ENCODE results near the gene CNTFR.

CNTFR gene

DNA sequence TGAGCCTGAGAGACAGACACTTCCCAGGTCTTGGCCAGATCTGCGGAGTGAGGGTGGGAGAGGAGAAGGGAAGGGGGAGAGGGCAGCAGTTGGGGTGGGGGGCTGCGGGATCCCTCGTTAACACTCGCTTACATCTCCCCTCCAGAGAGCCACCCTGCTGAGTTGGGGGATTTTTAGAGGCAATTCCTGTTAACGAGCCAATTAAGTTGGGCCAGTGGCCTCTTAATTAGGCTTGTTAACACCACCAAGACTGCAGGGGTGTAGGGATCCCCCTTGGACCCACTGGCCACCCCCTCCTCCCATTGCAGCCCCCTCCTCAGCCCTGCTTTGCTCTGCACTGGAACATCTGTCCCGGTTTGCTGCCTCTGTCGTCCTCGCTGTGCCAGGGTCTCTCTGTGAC is 23.7 kb downstream of the CNTFR start:
- no peaks in the 10 kb centered on the region for H3K27me3 ChIP-seq (ENCODE audit: low read depth, low read length)
- no peak overlapping the region for H3K4me3 ChIP-seq (ENCODE audit: low read depth in 1 of 2, low read length in 2 of 2)
- no peaks in the 10 kb centered on the region for H3K36me3 ChIP-seq (ENCODE audit: control insufficient read depth in 1 of 2, insufficient read depth in 2 of 2, low read length in 2 of 2)
- peaks cover 0 to under 1% of the 10 kb centered on the region in 2 donors for H3K4me1 ChIP-seq (ENCODE audit: control insufficient read depth in 1 of 2, insufficient read depth in 2 of 2, low read length in 2 of 2)
- H3K27ac ChIP-seq (ENCODE audit: low read length) = no peak overlapping the region
- H3K9me3 ChIP-seq (ENCODE audit: control insufficient read depth in 1 of 2, low read length in 2 of 2) = peaks cover 0 to 6% of the 10 kb centered on the region in 2 donors

DNA sequence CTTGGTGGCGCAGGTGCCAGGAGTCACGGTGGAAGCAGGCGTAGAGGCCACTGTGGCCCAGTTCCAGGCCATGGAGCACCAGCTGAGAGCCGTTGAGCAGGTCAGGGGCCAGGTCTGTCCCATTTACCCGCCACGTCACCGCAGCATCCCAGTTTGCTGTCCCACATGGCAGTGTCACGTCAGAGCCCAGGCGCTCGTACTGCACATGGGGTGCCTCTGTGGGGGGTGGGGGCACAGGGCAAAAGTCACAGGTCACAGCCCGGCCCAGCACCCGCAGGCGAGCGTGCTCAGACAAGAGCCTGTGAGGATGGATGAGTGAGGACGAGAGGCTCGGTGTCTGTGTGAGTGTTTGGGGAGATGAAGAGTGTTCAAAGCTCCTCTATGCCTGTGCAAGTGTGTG is 24.9 kb downstream of the CNTFR start:
- no peak overlapping the region for H3K4me3 ChIP-seq (ENCODE audit: low read depth in 1 of 2, low read length in 2 of 2)
- H3K27ac ChIP-seq (ENCODE audit: low read length) = no peak overlapping the region
- no peaks in the 10 kb centered on the region for H3K27me3 ChIP-seq (ENCODE audit: low read depth, low read length)
- H3K9me3 ChIP-seq (ENCODE audit: control insufficient read depth in 1 of 2, low read length in 2 of 2) = peaks cover 0 to 6% of the 10 kb centered on the region in 2 donors
- H3K36me3 ChIP-seq (ENCODE audit: control insufficient read depth in 1 of 2, insufficient read depth in 2 of 2, low read length in 2 of 2) = no peaks in the 10 kb centered on the region
- H3K4me1 ChIP-seq (ENCODE audit: control insufficient read depth in 1 of 2, insufficient read depth in 2 of 2, low read length in 2 of 2) = peaks cover 0 to 9% of the 10 kb centered on the region in 2 donors

DNA sequence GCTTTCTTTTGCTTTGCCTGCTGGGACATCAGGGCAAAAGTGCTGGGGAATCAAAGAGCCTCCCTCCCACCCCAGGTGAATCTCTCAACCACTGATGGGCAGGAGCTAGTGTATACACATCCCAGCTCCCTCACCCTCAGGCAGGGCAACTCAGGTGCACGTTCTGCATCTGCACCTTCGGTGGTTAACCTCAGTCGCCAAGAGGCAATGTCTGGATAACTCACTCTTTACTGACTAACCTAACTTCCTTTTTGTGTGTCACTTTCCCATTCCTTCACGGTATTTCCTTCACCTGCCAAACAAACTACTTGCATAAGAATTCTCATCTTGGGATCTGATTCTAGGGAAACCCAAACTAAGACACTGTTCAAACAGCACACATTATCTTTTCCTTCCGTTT is 26.3 kb downstream of the CNTFR start:
- no peak overlapping the region for H3K27ac ChIP-seq (ENCODE audit: low read length)
- no peaks in the 10 kb centered on the region for H3K27me3 ChIP-seq (ENCODE audit: low read depth, low read length)
- peaks cover 0 to 15% of the 10 kb centered on the region in 2 donors for H3K4me1 ChIP-seq (ENCODE audit: control insufficient read depth in 1 of 2, insufficient read depth in 2 of 2, low read length in 2 of 2)
- H3K36me3 ChIP-seq (ENCODE audit: control insufficient read depth in 1 of 2, insufficient read depth in 2 of 2, low read length in 2 of 2) = no peaks in the 10 kb centered on the region
- peaks cover 0 to 6% of the 10 kb centered on the region in 2 donors for H3K9me3 ChIP-seq (ENCODE audit: control insufficient read depth in 1 of 2, low read length in 2 of 2)
- H3K4me3 ChIP-seq (ENCODE audit: low read depth in 1 of 2, low read length in 2 of 2) = no peak overlapping the region

DNA sequence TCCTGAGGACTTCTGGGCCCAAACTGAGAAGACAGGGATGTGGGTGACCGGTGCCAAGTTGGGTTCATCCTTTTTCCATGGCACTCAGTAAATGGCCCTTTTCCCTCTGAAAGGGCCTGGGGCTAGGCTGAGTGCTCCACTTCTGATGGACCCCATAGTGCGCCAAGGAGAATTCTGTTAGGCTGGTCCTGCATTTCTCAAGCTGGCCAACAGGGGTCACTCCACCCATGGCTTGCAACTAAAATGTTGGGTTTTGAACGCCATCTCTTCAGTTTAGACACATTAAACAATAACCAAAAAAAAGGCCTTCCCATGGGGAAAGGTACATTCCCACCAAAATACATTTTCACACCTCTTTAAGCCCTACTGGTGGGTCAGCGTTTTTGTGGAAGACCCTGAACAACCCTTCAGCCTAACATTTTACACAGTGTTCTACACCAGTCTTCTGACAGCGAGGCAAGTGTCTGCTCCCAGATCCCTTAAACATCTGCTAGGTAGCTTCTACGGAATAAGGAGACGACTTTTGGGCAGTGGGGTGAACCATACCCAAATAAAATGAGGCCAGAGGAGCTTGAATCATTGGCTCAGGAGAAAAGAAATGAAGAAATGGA is 27.3 kb downstream of the CNTFR start:
- Histone ChIP-seq H3K4me3 (ENCODE audit: low read depth in 1 of 2, low read length in 2 of 2) (no peak overlapping the region), H3K4me1 (ENCODE audit: control insufficient read depth in 1 of 2, insufficient read depth in 2 of 2, low read length in 2 of 2) (peaks cover 0 to 15% of the 10 kb centered on the region in 2 donors), H3K27me3 (ENCODE audit: low read depth, low read length) (no peaks in the 10 kb centered on the region), H3K27ac (ENCODE audit: low read length) (no peak overlapping the region), H3K9me3 (ENCODE audit: control insufficient read depth in 1 of 2, low read length in 2 of 2) (peaks cover 0 to 6% of the 10 kb centered on the region in 2 donors), H3K36me3 (ENCODE audit: control insufficient read depth in 1 of 2, insufficient read depth in 2 of 2, low read length in 2 of 2) (no peaks in the 10 kb centered on the region)

DNA sequence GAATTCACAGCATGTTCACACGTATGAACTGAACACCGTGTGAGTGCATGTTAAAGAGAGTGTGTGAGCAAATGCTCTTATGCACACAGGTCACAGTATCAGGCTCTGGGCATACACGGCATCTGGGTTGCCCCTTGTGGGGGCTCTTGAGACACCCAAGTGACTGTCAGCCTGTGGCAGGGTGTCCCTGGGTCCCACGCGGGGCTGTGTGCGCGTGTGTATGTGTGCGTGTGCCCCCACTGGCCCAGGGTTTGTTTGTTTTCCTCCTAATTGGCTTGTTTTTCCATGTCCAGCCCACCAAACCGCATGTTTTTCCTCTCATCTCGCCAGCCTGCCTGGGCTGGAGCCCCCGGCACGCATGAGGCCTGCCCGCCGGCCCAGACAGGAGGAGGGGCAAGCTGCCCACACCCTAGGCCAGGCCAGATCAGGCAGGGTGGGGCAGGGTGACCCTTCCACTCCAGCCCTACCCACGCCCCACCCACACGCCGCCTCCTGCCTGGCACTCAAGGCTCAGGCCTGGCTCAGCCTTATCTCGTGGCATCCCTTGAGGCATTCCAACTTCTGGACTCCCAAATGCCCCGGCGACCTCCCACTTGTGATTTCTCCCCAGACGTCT is 28.8 kb downstream of the CNTFR start:
- Histone ChIP-seq H3K27me3 (ENCODE audit: low read depth, low read length) (no peaks in the 10 kb centered on the region), H3K4me1 (ENCODE audit: control insufficient read depth in 1 of 2, insufficient read depth in 2 of 2, low read length in 2 of 2) (peaks cover 0 to 15% of the 10 kb centered on the region in 2 donors), H3K4me3 (ENCODE audit: low read depth in 1 of 2, low read length in 2 of 2) (no peak overlapping the region), H3K9me3 (ENCODE audit: control insufficient read depth in 1 of 2, low read length in 2 of 2) (peaks cover 0 to 6% of the 10 kb centered on the region in 2 donors), H3K27ac (ENCODE audit: low read length) (no peak overlapping the region), H3K36me3 (ENCODE audit: control insufficient read depth in 1 of 2, insufficient read depth in 2 of 2, low read length in 2 of 2) (no peaks in the 10 kb centered on the region)

DNA sequence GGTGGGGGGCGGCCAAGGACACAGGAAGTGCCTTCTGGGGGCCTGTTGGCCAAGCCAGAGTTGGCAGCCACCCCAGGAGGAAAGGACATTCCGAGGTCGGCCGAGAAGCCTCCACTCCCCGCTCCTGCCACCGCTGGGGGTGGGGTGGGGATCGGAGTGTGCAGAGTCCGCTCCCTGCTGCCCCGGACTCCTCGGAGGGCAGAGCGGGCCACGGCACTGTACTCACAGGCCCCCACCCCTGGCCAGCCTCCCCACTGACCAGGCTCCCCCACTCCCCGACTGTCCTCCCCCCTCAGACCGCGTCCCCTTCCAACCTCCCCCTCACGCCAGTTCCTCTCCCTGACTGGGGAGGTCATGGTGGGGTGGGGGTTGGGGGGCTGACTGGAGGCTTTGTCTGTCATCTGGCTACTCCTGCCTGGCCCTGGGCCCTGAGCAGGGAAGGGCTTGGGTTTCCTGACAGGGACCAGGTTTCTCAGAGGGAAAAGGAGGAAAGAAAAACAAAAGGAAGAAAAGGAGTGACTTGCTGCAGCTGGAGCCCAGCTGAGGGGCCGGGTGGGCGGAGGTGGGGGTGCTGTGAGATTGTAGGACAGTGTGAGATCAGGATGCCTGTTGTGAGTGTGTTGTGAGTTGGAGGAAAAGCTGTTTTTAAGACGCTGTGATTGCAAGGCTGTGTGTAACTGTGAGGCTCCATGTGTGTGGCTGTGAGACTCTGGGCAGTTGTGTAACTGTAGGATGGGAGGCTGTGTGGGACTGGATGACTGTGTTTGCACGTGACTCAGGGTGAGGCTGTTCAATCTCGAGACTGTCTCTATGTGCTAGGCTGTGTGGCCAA is 29.7 kb downstream of the CNTFR start:
- Histone ChIP-seq H3K36me3 (ENCODE audit: control insufficient read depth in 1 of 2, insufficient read depth in 2 of 2, low read length in 2 of 2) (no peaks in the 10 kb centered on the region), H3K27me3 (ENCODE audit: low read depth, low read length) (no peaks in the 10 kb centered on the region), H3K9me3 (ENCODE audit: control insufficient read depth in 1 of 2, low read length in 2 of 2) (peaks cover 0 to 6% of the 10 kb centered on the region in 2 donors), H3K4me1 (ENCODE audit: control insufficient read depth in 1 of 2, insufficient read depth in 2 of 2, low read length in 2 of 2) (peaks cover 0 to 20% of the 10 kb centered on the region in 2 donors), H3K4me3 (ENCODE audit: low read depth in 1 of 2, low read length in 2 of 2) (no peak overlapping the region), H3K27ac (ENCODE audit: low read length) (no peak overlapping the region)

DNA sequence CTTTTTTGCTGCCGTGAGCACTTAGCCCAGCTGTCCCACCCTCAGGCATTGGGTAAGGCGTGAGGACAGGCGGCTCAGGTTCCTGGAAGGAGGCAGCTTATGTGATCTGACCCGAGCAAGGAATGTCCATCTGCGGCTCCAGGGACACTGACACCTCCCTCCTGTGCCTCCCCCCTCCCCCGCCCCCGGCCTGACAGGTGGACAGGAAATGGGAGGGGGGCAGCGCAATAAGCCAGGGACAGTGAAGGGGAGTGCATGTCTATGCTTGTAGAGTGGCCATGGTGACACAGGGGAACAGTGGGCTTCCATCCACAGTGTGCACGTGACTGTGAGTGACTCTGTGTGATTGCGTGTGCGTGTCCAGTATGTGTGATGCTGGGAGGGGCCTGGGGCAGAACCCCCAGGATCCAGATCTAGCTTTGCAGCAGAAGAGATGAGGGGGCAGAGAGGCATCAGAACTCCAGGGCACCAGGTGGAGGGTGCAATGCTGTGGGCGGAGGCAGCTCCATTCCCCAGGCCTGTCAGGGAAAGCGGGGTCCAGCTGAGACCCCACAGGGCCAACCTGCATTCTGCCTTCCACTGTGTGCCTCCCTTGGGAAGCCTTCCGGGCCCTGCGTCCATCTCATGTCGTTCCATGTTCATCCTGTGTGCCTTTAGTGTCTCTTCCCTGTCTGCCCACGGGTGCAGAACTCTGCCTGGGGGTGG is 30.5 kb downstream of the CNTFR start:
- Histone ChIP-seq H3K9me3 (ENCODE audit: control insufficient read depth in 1 of 2, low read length in 2 of 2) (peaks cover 0 to 6% of the 10 kb centered on the region in 2 donors), H3K27me3 (ENCODE audit: low read depth, low read length) (no peaks in the 10 kb centered on the region), H3K27ac (ENCODE audit: low read length) (no peak overlapping the region), H3K36me3 (ENCODE audit: control insufficient read depth in 1 of 2, insufficient read depth in 2 of 2, low read length in 2 of 2) (no peaks in the 10 kb centered on the region), H3K4me3 (ENCODE audit: low read depth in 1 of 2, low read length in 2 of 2) (no peak overlapping the region), H3K4me1 (ENCODE audit: control insufficient read depth in 1 of 2, insufficient read depth in 2 of 2, low read length in 2 of 2) (peaks cover 0 to 22% of the 10 kb centered on the region in 2 donors)

DNA sequence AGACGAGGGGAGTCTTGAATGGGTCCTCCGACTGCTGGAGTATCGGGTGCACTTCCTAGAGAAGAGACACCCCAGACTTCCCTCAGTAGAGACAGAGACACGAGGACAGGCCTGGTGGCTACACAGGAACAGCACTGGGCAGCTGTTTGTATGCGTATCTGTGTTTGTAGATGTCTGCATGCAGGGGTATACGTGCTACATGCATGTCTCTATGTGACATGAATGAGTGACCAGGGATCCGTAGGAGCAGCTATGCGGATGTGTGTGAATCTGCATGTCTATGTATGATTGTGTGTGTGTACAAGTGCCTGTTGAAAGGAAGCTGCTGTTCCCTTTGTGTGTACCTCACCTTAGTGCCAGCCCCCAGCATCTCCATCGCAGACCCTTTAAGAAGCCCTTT is 31.2 kb downstream of the CNTFR start:
- Histone ChIP-seq H3K4me3 (ENCODE audit: low read depth in 1 of 2, low read length in 2 of 2) (no peak overlapping the region), H3K27ac (ENCODE audit: low read length) (no peak overlapping the region), H3K27me3 (ENCODE audit: low read depth, low read length) (no peaks in the 10 kb centered on the region), H3K4me1 (ENCODE audit: control insufficient read depth in 1 of 2, insufficient read depth in 2 of 2, low read length in 2 of 2) (peaks cover 0 to 22% of the 10 kb centered on the region in 2 donors), H3K9me3 (ENCODE audit: control insufficient read depth in 1 of 2, low read length in 2 of 2) (peaks cover 0 to 6% of the 10 kb centered on the region in 2 donors), H3K36me3 (ENCODE audit: control insufficient read depth in 1 of 2, insufficient read depth in 2 of 2, low read length in 2 of 2) (no peaks in the 10 kb centered on the region)

DNA sequence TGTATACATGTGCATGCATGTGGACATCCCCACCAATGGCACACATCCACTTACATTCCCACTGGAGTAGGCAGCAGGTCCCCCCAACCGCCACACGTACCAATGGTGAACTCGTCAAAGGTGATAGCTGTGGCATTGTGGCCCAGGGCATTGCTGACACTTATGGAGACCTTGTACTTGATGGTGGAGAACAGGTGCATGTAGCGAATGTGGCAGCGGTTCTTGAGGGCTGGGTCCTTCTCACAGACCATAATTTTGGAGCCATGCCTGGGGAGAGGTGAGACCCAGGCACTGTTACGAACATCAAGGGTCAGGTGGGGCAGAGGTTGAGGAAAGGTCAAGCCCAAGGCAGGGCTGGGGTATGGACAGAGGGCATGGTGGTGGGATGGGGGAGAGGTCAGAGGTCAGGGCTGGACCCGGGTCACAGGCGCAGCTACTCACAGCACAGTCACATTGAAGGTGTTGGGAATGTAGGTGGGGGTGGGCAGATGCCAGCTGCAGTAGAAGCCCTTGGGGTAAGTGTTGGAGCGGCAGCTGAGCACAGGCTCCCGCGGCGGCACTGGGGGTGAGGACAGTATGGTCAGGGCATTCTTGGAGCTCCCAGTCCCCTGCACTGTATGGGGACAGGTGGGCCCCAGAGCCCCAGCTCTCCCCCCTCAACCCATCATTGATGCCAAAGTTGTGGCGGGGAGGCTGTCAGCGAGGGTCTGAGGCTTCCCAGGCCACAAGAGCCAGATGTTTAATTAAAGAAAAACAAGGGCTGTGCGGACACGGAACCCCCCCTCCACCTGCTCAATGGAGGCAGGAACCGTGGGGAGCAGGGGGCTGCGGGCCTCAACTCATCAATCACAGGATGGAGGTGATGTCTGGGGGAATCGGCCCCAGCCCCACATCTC is 31.9 kb downstream of the CNTFR start:
- Histone ChIP-seq H3K27ac (ENCODE audit: low read length) (no peak overlapping the region), H3K4me3 (ENCODE audit: low read depth in 1 of 2, low read length in 2 of 2) (no peak overlapping the region), H3K27me3 (ENCODE audit: low read depth, low read length) (no peaks in the 10 kb centered on the region), H3K4me1 (ENCODE audit: control insufficient read depth in 1 of 2, insufficient read depth in 2 of 2, low read length in 2 of 2) (peaks cover 0 to 22% of the 10 kb centered on the region in 2 donors), H3K36me3 (ENCODE audit: control insufficient read depth in 1 of 2, insufficient read depth in 2 of 2, low read length in 2 of 2) (no peaks in the 10 kb centered on the region), H3K9me3 (ENCODE audit: control insufficient read depth in 1 of 2, low read length in 2 of 2) (peaks cover 0 to 6% of the 10 kb centered on the region in 2 donors)

DNA sequence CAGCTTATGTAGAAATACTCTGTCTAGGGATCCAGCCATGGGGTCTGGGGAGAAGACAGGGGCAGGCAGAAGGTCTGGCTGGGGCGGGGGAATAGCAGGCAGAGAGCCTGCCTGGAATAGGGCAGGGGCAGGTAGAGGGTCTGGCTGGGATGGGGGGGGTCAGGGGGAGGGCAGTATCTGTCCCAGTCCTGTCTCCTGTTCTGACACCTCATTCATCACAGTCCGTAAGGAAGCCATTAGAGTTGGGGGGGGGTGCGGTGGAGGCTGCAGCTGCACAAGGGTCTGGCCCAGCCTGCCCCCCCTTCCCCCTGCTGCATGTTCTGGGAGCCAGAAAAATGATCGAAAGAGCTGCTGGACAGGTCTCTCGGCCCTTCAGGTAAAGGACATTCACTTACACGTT is 32.6 kb downstream of the CNTFR start:
- Histone ChIP-seq H3K4me3 (ENCODE audit: low read depth in 1 of 2, low read length in 2 of 2) (no peak overlapping the region), H3K4me1 (ENCODE audit: control insufficient read depth in 1 of 2, insufficient read depth in 2 of 2, low read length in 2 of 2) (peaks cover 0 to 22% of the 10 kb centered on the region in 2 donors)

More for the DNA sequence above, 32.6 kb downstream of the CNTFR start:
- no peak overlapping the region for H3K27ac ChIP-seq (ENCODE audit: low read length)
- H3K36me3 ChIP-seq (ENCODE audit: control insufficient read depth in 1 of 2, insufficient read depth in 2 of 2, low read length in 2 of 2) = no peaks in the 10 kb centered on the region
- no peaks in the 10 kb centered on the region for H3K27me3 ChIP-seq (ENCODE audit: low read depth, low read length)
- peaks cover 0 to 1% of the 10 kb centered on the region in 2 donors for H3K9me3 ChIP-seq (ENCODE audit: control insufficient read depth in 1 of 2, low read length in 2 of 2)

All from muscle layer of duodenum (tissue), 2 donors.